ENCODE measurements around the gene ZNF32.

ZNF32 gene

GRCh38 chr10:43681220-43681619 is 32.5 kb upstream of the ZNF32 start:
- no peak for DNase-seq

DNA sequence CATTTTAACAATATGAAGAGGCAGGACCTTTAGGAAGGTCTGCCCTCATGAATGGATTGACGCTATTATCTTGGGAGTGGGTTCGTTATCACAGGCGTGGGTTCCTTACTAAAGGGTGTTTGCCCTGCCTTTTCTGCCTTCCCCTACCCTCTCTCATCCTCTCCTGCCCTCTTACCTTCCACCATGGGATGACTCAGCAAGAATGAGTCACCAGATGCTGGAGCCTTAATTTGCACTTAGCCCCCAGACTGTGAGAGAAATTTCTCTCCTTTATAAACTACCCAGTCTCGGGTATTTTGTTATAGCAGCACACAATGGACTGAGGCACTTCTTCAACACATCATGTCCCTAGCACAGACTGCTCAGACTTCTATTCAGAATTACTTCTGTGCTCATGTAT is 31.4 kb upstream of the ZNF32 start:
- no peak for DNase-seq

DNA sequence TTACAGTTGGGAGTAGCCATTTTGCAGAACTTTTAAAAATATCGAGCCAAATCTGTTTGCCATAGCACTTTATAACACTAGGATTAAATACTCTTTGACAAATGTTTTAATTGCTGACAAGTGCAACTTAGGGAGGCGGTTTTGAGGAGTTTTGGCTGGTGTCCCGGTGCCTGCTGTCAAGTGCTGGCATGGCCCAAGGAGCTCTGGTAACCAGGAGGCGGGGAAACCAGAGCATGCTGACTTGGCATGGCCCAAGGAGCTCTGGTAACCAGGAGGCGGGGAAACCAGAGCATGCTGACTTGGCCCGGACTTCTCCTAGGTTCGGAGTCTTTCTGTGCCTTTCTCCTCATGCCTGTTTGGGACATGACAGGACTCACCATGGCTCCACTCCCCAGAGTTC is 30.8 kb upstream of the ZNF32 start:
- DNase-seq: peak in 30 of 56 donors; percentile 5 to 79 (median 48)

DNA sequence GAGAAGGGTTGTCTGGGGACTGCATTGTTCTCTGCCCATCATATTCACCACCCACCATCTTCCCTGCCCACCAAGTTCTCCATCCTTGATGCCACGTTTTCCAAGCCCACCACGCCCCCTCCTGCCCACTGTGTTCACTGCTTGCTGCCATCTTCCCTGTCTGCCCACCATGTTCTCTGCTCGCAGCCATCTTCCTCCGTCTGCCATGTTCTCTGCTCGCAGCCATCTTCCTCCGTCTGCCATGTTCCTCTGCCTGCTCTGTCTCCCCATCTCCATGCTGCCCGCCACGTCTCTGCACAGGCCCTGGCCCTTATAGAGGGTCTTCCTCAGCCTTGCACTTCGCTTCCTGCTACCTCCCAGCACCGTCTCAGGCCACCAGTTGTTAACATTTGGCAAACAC is 30.0 kb upstream of the ZNF32 start:
- no peak for DNase-seq

- no peak for DNase-seq
Measured at GRCh38 chr10:43676901-43677300, 28.2 kb upstream of the ZNF32 start.

GRCh38 chr10:43676331-43676730 is 27.6 kb upstream of the ZNF32 start:
- DNase-seq: no peak

DNA sequence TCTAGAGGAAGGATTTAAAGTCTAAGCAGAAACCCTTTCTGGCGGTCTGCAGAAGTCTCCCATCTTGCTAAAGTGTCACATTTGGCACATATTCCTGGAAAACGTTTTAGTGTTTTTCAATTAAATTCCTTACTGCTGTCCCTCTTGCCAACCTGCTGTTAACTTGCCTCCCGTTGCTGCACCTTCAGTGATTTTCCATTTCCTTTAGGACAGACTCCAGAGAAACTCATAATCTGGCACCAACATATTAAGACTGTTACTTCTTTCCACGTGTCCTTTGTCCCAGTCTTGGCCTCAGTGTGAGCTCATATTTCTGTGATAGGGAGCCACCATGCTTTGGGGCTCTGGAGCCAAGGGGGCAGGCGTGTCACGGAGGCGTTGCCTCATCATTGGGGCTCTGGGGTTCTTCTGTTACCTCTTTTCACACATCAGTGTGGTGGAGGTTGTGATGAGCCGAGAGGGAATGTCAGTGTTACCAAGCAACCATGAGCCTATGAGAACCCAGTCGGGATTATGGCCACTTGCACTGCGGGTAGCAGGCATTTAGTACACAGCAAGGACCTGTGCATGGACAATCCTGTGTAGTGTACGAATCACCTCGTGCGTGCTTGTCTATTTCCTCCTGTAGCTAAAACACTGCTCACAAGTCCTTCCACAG is 26.0 kb upstream of the ZNF32 start:
- DNase-seq: no peak

DNA sequence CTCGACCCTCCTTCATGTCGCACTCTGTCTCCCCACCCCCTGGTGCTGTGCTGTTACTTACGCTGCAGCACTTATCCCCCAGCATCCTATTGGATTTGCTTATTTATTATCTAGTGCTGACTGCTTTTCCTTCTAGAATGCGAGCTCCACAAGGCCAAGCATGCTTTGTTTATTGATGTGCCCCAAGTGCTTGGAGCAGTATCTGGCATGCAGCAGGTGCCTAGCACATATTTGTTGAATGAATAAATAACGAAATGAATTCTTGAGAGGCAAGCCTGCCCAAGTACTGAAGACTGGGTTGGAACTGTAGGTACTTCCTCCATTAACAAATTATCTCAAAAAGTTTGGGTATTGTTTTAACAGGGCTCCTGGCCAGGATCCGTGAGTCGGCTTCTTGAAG is 24.8 kb upstream of the ZNF32 start:
- DNase-seq: no peak

DNA sequence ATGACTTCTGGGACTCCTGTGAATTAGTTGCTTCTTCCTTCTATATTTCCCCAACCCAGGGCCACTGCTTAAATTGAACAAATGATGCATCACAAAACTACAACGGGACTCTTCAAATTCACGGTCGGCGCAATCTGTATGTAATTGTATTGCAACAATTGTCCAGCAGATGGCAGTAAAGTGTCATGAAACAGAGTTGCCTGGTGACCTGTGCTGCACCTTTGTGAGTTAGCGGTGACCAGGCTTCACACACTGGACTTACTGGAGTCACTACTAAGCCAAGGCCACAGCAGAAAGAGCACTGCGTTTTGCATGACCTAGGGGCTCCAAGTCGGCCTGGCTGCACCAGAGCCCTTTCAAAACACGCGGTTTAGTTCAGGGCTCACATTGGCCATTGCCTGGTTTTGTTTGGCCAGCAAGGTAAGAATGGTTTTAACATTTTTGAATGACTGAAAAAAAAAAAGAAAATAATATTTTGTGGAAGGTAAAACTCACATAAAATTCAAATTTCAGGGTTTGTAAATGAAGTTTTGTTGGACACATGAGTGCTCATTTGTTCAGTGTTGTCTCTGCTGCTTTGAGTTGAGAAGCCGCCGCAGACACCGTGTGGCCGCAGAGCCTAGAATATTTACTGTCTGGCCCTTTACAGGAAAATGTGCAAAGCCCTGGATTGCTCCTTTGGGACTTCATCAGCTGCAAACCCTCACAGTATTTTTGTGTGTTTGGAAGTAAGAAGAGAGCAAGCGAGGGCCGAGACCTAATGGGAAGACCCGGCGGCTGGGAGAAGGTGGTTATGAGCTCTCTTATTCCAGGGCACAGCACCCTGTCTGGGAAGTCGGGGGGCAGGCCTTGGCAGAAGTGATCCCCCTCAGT is 23.2 kb upstream of the ZNF32 start:
- DNase-seq: peak in 20 of 56 donors; percentile 6 to 50 (median 16)

DNA sequence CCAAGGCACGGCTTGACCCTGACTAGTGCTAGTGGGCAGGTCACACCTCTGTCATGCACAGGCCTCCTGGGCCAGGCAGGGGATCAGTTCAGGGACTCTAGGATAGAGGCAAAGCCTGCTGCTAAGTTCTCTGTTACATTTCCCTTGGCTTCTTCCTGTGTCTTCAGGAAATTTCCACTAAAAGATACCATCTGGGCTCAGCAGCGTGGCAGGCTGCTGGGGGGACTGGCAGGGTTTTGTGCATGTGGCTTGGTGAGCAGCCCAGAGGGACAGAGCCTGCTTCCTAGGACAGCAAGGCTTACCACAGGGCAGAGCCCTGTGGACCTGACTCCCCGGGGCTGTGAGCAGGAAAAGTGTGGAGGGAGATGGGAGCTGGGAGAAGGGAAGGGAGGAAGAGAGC is 20.7 kb upstream of the ZNF32 start:
- DNase-seq: no peak

GRCh38 chr10:43667761-43668386 is 19.2 kb upstream of the ZNF32 start:
- no peak for DNase-seq

DNA sequence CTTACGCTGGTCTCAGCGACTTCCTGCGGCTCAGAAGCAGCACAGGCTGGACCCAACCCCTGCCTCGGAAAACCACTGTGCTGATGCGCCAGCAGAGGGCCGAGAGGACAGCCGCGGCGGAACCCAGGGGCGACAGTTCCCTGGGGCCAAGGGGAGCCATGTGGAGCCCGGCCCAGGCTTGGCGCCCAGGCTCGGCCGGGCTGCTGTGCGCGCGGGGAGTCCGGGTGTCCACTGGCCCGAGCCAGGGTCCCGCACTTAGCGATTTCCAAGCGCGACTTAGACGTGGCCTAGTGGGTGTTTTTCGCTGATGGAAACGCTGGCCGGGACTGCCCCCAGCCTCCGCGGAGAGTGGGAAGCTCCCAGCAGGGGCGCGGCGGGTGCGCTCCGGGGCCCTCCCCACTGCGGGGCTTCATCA is 18.6 kb upstream of the ZNF32 start:
- peak in 3 of 56 donors; percentile 2 to 15 (median 14) for DNase-seq

GRCh38 chr10:43666552-43666951 is 17.9 kb upstream of the ZNF32 start:
- no peak for DNase-seq

- no peak for DNase-seq
Measured at GRCh38 chr10:43665054-43665453, 16.4 kb upstream of the ZNF32 start.

GRCh38 chr10:43658227-43658626 is 9.5 kb upstream of the ZNF32 start:
- DNase-seq: no peak

GRCh38 chr10:43655311-43655710 is 6.6 kb upstream of the ZNF32 start:
- DNase-seq: no peak

DNA sequence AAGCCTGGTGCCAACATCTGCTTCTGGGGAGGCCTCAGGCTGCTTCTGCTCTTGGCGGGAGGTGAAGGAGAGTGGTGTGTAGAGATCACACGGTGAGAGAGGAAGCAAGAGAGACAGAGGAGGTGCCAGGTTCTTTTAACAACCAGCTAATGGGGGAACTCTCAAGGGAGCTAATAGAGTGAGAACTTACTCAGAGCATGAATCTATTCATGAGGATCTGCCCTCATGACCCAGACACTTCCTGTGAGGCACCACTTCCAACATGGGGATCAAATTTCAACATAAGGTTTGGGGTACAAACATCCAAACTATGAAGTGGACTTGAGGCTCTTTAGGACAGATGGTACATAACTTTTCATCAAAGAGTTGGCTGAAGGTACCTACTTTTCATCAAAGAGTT is 5.1 kb upstream of the ZNF32 start:
- no peak for DNase-seq

- DNase-seq: no peak
Measured at GRCh38 chr10:43649185-43649523, 473 bp upstream of the ZNF32 start.

DNA sequence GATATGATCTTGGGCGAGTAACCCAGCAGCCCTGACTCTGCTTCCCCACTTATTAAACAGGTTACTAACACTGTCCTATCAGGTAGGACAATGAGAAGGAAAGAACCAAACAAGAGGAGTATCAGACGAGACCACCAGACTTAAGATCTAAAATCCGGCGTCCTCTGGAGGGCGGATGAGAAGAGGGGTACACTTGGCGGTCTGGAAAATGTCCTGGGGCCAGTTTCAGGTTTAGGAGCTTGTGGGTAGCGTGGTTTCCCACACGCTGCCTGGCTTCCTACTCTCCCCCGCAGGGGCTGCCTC is 635 bp downstream of the ZNF32 start:
- peak in 1 of 56 donors; percentile 54 for DNase-seq

DNA sequence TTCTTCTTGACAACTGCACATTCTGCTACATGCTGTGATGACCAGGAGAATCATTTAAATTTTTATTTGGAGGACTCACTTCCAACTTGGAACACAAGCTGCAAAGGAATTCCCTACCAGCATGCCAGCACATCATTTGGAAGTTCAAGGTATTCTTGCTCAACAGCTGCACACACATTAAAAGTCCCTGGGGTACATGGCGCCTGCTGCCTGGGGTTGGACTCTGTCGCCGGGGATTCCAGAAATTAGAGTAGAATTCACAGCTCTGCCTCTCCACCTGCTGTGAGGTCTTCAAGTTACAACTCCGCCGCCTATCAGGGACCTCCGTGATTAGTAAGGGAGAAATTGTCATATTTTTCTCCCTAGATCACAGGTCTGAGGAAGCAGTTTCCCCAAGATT is 1.1 kb downstream of the ZNF32 start:
- no peak for DNase-seq

DNA sequence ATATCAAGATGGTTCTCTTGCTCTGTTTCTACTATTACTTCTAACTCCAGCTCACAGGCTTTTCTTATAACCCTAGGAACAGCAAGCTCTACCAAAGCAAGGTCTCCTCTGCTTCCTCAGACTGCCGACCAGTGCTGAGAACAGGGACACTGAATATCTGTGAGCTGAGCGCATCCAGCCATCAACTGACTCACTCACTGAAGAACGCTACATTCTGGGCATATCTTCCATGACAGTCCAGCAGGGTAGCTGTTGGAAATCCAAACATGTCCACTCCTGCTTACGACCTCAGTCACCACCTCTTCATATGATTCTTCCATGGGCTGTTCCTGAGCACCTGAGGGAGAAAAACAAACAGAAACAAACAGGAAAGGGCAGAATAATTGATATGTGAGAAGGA is 2.8 kb downstream of the ZNF32 start:
- DNase-seq: no peak

DNA sequence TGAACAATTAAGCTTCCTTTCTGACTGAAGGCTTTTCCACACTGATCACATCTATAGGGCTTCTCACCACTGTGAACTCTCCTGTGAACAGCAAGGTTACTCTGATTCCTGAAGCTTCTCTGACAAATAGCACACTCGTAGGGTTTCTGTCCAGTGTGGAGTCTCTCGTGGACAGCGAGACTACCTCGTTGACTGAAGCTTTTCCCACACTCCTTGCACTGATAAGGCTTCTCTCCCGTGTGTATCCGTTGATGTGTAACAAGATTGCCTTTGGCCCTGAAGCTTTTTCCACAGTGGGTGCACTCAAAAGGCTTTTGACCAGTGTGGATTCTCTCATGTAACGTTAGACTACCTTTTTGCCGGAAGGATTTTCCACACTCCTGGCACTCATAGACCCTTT is 4.4 kb downstream of the ZNF32 start:
- DNase-seq: no peak

DNA sequence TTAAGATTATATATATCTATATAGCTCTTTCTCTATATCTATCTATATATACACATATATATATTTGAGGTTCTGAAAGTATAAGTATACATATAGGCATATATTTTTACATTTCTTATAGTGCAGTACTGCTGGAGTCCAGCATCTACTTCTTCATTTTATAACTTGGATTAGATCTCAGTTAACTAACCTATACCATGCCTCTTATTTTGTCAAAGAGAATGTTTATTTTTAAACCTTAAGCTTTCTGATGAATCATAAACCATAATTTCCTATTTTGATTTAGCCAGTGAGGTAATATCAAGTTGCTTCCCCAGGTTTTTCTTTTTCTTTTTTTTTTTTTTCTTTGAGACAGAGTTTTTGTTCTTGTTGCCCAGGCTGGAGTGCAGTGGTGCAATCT is 8.1 kb downstream of the ZNF32 start:
- no peak for DNase-seq
